HG02759 (cell line): Measurements from ENCODE around the gene NDUFAF5.

Experiments
- ATAC-seq: cut with Tn5 transposase; IDR thresholded peaks from one replicate; pipeline ENCODE4 v1.9.1; 2021; ENCODE audit warnings: mild to moderate bottlenecking, moderate library complexity; ENCODE audit not compliant: unreplicated experiment

Gene NDUFAF5

DNA sequence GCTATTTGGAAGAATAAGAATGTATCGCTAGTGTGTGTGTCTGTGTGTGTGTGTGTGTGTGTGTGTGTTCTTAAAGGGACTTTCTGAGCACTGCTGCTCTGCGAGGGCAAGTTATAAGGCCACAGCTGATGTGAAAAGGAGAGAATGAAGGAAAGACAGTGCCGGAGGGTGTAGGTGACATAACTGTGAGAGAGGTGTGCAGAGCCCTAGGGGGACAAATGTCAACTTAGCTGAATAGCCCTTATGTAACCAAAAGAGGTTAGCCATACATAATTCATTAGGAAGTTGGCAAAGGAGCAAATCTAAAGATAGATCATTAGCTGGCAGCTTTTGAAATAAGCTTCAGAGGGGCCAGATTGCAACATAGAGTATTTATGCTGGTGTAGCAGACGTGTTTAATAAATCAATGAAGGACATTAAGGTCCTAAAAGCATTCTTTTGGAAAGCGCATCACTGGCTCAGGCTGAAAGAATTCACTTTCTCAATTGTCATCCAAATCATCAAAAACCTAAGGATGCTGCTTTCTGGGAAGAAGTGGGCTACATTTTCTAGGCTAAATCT is 81.0 kb downstream of the NDUFAF5 start:
- no peak for ATAC-seq

DNA sequence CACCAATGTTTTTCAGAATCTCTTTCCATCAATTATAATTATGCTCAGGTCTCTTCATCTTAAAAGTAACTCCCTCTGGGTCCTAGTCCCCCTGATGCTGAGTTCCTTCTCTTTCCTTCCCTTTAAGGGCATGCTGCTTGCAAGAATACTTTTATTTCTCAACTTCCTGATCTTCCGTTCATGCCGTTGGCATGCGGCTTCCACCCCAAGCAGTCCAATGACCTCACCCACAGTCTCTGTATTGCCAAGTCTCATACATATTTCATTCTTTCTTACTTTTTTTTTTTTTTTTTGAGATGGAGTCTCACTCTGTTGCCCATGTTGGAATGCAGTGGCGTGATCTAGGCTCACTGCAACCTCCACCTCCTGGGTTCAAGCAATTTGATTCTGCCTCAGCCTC is 83.5 kb downstream of the NDUFAF5 start:
- no peak for ATAC-seq

DNA sequence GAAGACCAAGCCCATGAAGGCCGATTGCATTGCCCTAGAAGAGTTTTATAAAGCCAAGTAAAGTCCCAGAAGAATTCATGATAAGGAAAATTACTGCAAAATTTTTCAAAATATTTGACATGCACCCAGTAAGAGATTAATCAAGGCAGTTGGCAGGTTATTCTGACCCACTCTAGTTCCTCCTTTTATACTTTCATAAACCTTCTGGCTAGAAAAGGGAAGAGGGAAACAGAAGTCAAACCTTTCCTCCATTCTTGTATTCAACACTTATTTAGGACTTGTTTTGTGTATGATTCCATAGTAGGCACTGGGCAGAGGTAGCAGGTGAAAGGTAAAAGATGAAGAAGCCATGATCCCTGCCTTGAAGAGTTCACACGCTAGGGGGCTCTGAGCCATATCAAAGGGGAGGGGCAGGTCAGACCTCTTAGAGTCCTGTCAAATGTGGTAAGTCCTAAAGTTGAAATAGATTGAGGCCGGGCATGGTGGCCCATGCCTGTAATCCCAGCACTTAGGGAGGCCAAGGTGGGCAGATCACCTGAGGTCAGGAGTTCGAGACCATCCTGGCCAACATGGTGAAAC is 85.4 kb downstream of the NDUFAF5 start:
- no peak for ATAC-seq
